ENCODE results near the gene CSTB.

DNA sequence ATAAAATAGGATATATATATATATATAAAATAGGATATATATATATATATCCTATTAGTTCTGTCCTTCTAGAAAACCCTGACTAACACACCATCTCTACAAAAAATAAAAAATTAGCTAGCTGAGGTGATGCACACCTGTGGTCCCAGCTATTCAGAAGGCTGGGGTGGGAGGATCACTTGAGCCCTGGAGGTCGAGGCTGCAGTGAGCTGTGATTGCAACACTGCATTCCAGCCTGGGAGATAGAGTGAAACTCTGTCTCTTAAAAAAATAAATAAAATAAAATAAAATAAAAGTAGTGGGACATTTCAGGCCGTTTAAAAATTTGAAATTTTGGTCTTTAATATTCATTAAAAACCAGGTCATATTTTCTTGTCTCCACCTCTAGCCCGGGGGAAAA, 9.0 kb upstream of the CSTB start:
- no peak for TF ChIP-seq CTCF (IDR thresholded peaks at IDR 0.05; ENCODE audit: poor library complexity)
- no peak for TF ChIP-seq EZH2phosphoT487 (IDR thresholded peaks at IDR 0.05; ENCODE audit: low read depth, severe bottlenecking, unreplicated experiment)
- no peak for TF ChIP-seq EZH2 (IDR thresholded peaks at IDR 0.05; ENCODE audit: borderline replicate concordance)

All from hepatocyte (in vitro differentiated cells).